ENCODE measurements around the gene GET4. TPM values are rescaled to one million over a fixed set of nuclear protein-coding genes. Genes with fewer than 3 reads are reported as not detected.

Gene GET4
- 58.2 and 58.7 TPM in 2 replicates for total RNA-seq
- long read RNA-seq, full-length matches to known transcripts: 6 of 7 reads
- long read RNA-seq, partial matches to known transcripts: 0 of 7 reads
- long read RNA-seq, other reads (novel, unspliced or antisense): 1 of 7 reads

- H3K9me3 Mint-ChIP-seq (ENCODE audit: low read depth): no peaks in the 10 kb centered on the region
- no peaks in the 10 kb centered on the region for H3K27me3 Mint-ChIP-seq
- TF ChIP-seq CTCF (IDR thresholded peaks at IDR 0.05; ENCODE audit: unreplicated experiment): peak; percentile 32
- H3K27ac Mint-ChIP-seq: peak within 1 kb of the TSS; percentile 94
- peaks cover 15% of the 10 kb centered on the region for H3K36me3 Mint-ChIP-seq (ENCODE audit: insufficient read depth)
- peak within 1 kb of the TSS; percentile 85 for H3K4me3 Mint-ChIP-seq (ENCODE audit: low read depth)
- peak; percentile 97 for DNase-seq (ENCODE audit: low spot score, unreplicated experiment)
- H3K4me1 Mint-ChIP-seq (ENCODE audit: low read depth): peaks cover 12% of the 10 kb centered on the region
Observed at GRCh38 chr7:876077-876971, at the start of gene GET4. Gene GET4 (plus strand): TSS chr7:876554. CDS start chr7:876646, 92 bp downstream.

- H3K4me1 Mint-ChIP-seq (ENCODE audit: low read depth): peaks cover 17% of the 10 kb centered on the region
- TF ChIP-seq CTCF (IDR thresholded peaks at IDR 0.05; ENCODE audit: unreplicated experiment): no peak
- H3K36me3 Mint-ChIP-seq (ENCODE audit: insufficient read depth): peaks cover 7% of the 10 kb centered on the region
- no peaks in the 10 kb centered on the region for H3K27me3 Mint-ChIP-seq
- no peak overlapping the region for H3K4me3 Mint-ChIP-seq (ENCODE audit: low read depth)
- H3K27ac Mint-ChIP-seq: no peak overlapping the region
- H3K9me3 Mint-ChIP-seq (ENCODE audit: low read depth): no peaks in the 10 kb centered on the region
- no peak for DNase-seq (ENCODE audit: low spot score, unreplicated experiment)
Observed at GRCh38 chr7:828793-829561, 47.4 kb upstream of the GET4 start.

- H3K27ac Mint-ChIP-seq: peak overlapping the region; percentile 23
- peaks cover 17% of the 10 kb centered on the region for H3K4me1 Mint-ChIP-seq (ENCODE audit: low read depth)
- no peaks in the 10 kb centered on the region for H3K27me3 Mint-ChIP-seq
- H3K4me3 Mint-ChIP-seq (ENCODE audit: low read depth): no peak overlapping the region
- DNase-seq (ENCODE audit: low spot score, unreplicated experiment): no peak
- H3K9me3 Mint-ChIP-seq (ENCODE audit: low read depth): no peaks in the 10 kb centered on the region
- peaks cover 7% of the 10 kb centered on the region for H3K36me3 Mint-ChIP-seq (ENCODE audit: insufficient read depth)
- TF ChIP-seq CTCF (IDR thresholded peaks at IDR 0.05; ENCODE audit: unreplicated experiment): no peak
Observed at GRCh38 chr7:830069-830468, 46.3 kb upstream of the GET4 start.

GRCh38 chr7:831596-832166, 44.7 kb upstream of the GET4 start:
- H3K27me3 Mint-ChIP-seq: no peaks in the 10 kb centered on the region
- H3K4me3 Mint-ChIP-seq (ENCODE audit: low read depth): no peak overlapping the region
- peaks cover 15% of the 10 kb centered on the region for H3K4me1 Mint-ChIP-seq (ENCODE audit: low read depth)
- peaks cover 7% of the 10 kb centered on the region for H3K36me3 Mint-ChIP-seq (ENCODE audit: insufficient read depth)
- DNase-seq (ENCODE audit: low spot score, unreplicated experiment): no peak
- TF ChIP-seq CTCF (IDR thresholded peaks at IDR 0.05; ENCODE audit: unreplicated experiment): no peak
- H3K9me3 Mint-ChIP-seq (ENCODE audit: low read depth): no peaks in the 10 kb centered on the region
- H3K27ac Mint-ChIP-seq: peak overlapping the region; percentile 68
